ENCODE results near the gene TDRD10. TPM values are rescaled to one million over a fixed set of nuclear protein-coding genes. Genes with fewer than 3 reads are reported as not detected.
"Not testable (repeated sequence)": the region's sequence is repeated elsewhere in the genome, so short reads cannot be mapped to it uniquely, and the experiment has no call there.

Gene TDRD10
- total RNA-seq, 1 donor: 0.27 TPM

DNA sequence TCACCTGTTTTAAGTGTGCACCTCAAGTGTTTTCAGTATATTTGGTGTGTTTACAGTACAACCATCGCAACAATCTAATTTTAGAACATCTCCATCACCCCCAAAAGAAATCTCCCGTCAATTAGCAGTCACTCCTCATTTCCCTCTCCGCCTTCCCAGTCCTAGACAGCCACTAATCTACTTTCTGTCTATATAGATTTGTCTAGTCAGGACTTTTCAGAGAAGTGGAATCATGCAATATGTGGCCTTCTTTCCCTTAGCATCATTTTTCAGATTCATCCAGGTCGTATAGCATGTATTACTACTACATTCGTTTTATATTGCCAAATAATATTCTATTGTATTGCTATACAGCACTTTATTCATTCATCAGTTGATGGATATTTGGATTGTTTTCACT is 1.9 kb downstream of the TDRD10 start:
- no peak for DNase-seq (ENCODE audit: low read depth in 2 of 3, low spot score in 2 of 3)

DNA sequence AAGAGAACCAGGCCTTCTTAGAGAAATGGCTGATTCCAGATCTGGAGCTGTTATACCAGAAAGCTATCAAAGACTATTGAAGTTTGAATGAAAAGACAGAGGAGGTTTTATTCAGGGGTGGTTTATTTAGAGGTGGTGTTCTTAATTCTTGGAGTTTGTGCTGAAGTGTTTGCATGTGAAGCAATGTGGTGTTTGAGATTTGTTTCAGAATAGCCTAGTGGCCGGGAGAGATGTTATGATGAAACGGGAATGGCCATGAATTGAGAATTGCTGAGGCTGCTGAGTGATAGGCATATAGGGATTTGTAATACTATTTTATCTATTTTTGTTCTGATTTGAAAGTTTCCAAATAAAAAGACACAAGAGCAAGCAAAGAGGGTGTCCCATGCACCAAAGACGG is 10.7 kb downstream of the TDRD10 start:
- no peak for DNase-seq (ENCODE audit: low read depth in 2 of 3, low spot score in 2 of 3)

DNA sequence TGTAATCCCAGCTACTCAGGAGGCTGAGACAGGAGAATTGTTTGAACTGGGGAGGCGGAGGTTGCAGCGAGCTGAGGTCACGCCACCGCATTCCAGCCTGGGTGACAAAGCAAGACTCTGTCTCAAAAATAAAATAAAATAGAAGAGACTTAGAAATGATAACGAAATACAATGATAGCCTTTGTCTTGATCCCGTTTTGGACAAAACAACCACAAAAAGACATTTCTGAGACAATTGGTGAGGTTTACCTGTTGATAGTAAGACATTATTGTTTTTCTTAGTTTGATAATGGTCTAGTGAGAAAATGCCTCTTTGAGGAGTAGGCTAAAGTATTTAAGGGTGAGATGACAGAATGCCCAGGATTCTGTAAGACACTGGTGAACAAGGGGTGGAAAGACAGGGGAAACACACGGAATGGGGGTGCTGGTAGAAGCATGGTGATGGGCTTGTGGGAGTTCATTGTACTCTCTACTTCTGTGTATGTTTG is 12.1 kb downstream of the TDRD10 start:
- DNase-seq (ENCODE audit: low read depth in 2 of 3, low spot score in 2 of 3): no peak

DNA sequence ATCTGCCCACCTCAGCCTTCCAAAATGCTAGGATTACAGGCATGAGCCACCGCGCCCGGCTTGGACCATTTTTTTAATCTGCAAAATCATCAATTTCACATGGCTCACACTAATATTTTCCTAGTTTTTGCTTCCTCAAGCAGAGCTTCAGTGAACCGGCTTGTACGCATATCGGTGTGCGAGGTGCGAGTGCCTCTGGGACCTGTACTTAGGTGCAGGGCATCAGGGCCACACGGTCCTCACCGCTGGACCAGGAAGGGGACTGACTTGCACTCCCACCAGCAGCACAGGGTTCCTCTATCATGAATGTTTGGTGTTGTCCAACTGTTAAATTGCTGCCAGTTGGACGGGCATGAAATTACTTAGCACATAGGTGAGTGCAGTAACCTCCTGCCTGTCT is 15.6 kb downstream of the TDRD10 start:
- no peak for DNase-seq (ENCODE audit: low read depth in 2 of 3, low spot score in 2 of 3)

DNA sequence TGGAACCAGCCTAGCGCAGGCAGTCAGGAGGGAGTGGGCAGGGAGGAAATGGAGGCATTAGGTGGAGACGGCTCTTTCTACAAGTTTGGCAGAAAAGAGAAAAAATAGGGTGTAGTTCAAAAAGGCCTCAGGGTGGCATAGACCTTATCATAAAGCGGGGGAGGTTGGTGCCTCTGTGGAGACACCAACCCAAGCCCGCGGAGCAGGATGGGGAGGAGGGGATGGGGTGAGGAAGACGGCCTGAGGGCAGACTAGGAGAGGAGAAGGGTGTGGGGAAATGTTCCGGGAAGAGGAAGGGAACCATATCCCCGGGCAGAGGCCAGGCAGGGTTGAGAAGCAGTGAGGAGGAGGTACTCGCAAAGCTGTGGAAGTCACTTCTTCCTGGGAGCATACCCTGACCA is 17.6 kb downstream of the TDRD10 start:
- DNase-seq (ENCODE audit: low read depth in 2 of 3, low spot score in 2 of 3): no peak

DNA sequence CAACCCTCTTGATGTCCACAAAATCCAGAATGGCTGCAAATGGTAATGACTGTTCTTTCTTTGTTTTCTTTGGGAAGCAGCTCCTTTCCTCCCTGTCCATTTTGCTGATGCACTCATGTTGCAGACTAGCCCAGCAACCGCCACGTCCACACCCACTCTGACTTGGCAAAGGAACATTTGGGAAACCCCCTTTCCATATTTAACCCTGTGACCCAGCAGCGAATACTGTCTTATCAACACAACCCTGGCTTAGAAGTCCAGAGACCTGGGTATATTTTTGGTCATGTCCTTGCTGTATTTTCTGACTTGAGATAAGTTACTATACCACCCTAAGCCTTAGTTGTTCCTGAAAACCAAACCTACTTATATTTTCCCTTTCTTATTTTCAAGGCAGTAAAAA is 18.3 kb downstream of the TDRD10 start:
- DNase-seq (ENCODE audit: low read depth in 2 of 3, low spot score in 2 of 3): peak in 1 of 3 donors; percentile 5

DNA sequence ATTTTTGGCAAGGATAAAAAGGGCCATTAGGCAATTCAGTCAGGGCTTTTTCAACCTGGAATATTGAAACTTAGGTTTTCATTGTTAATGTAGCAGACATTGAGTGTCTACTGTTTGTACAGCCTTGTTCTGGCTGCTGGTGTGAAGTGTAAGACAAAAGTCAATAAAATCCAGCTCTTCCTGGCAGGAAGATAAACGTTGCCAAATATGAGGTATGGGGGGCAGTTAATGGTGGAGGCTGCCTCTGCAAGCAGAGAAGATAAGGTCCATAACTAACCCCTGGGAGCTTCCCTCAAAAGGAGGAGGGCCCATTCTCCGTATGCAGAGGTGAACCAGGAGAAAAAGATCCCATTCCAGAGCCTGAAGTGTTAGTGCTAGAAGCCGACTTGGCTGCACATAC is 19.7 kb downstream of the TDRD10 start:
- DNase-seq (ENCODE audit: low read depth in 2 of 3, low spot score in 2 of 3): no peak

DNA sequence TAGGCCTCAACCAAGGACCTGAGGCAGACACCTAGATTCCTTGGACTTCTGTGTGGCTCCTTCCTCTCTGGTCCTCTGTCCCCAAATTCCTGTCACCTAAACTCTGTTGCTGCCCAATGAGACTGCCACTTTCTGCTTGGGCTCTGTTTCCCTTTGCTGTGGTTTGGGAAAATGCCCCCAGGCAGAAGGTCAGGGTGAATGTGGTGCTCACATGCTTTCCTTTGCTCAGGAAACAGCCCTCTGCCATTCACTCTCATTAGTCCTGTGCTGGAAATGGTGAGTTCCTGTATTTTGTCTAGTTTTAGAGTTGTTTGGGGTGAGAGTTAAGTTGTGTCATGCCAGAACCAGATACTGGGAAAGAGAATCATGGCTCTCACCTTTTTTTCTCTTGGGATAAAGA is 22.9 kb downstream of the TDRD10 start:
- DNase-seq (ENCODE audit: low read depth in 2 of 3, low spot score in 2 of 3): no peak

DNA sequence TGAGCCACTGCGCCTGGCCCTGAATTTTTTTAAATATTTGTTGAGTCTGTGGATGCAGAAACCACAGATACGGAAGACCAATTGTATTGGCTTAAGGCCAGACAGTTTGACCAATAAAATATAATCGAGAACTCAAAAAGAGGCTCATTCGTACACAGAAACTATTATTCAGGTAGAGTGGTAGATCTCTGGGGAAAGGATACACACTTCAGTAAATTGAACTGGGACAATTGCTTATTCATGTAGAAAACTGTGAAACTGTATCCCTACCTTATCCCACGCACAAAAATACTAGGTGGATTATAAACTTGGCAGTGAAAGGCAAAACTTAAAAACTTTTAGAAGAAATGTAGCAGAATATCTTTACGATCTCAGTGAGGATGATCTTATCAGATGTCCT is 25.2 kb downstream of the TDRD10 start:
- DNase-seq (ENCODE audit: low read depth in 2 of 3, low spot score in 2 of 3): no peak

DNA sequence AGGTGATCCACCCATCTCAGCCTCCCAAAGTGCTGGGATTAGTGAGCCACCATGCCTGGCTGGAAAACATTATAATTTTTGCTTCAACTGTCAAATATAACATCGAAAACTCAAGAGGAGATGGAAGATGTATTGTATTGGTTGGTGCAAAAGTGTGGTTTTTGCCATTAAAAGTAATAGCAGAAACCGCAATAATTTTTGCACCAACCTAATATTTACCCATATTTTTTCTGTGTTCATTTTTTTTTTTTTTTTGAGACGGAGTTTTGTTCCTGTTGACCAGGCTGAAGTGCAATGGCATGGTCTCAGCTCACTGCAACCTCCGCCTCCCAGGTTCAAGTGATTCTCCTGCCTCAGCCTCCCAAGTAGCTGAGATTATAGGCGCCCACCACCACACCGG is 27.3 kb downstream of the TDRD10 start:
- no peak for DNase-seq (ENCODE audit: low read depth in 2 of 3, low spot score in 2 of 3)

DNA sequence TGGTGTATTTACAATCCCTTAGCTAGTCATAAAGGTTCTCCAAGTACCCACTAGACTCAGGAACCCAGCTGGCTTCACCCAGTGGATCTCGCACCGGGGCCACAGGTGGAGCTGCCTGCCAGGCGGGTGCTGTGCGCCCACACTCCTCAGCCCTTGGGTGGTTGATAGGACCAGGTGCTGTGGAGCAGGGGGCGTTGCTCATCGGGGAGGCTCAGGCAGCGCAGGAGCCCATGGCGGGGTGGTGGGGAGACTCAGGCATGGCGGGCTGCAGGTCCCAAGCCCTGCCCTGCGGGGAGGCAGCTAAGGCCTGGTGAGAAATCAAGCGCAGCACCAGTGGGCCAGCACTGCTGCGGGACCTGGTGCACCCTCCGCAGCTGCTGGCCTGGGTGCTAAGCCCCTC is 29.9 kb downstream of the TDRD10 start:
- not testable (repeated sequence) for DNase-seq (ENCODE audit: low read depth in 2 of 3, low spot score in 2 of 3)

DNA sequence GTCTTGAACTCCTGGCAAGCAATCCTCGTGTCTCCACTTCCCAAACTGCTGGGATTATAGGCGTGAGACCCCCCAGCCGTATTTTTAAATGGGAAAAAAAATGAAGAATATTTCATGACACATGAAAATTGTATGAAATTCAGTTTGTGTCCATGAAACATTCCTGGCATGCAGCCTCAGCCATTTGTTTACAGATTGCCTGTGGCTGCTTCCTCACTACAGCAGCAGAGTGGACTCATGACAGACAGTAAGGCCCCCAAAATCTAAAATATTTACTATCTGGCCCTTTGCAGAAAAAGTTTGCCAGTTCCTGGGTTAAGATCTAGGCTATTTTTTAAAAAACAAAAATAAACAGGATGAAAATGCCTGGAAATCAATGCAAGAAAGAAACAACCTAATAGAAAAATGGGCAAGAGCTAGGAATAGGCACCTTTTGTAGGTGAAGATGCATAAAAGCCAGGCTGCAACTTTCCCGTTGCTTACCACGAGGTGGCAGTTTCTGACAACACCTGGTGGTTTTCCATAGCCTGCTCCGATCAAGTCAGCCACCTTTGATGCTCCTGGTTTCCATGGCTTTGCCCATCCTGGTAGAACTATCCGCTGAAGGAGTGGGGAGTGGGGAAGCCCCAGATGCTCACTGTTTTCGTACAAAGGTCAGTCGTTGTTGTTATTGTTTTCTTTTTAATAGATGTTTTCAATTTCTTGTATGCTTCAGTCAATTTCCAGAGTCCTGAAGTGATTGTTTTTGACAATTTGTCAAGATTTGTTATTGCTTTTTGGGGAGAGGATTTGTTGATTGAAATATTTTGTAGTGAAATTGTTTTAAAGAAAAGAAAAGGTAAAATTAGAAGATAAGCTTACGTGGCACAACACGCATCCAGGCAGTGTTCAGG is 32.2 kb downstream of the TDRD10 start:
- DNase-seq (ENCODE audit: low read depth in 2 of 3, low spot score in 2 of 3): no peak

DNA sequence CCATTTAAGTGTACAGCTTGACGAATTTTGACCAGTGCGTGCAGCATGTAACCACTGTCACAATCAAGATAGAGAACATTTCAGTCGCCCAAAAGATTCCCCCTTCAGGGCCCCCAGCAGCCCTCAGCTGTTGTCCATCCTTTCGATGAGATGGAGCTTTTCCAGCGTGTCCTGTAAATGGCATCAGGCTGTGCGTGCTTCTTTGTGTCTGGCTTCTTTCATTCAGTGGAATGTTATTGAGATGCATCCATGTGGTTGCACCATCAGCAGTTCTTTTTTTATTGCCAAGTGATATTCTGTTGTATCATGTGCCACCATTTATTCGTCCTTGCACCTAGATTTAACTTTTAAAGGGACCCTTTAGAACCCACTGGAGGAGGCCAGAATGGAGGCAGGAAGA is 34.6 kb downstream of the TDRD10 start:
- DNase-seq (ENCODE audit: low read depth in 2 of 3, low spot score in 2 of 3): no peak

DNA sequence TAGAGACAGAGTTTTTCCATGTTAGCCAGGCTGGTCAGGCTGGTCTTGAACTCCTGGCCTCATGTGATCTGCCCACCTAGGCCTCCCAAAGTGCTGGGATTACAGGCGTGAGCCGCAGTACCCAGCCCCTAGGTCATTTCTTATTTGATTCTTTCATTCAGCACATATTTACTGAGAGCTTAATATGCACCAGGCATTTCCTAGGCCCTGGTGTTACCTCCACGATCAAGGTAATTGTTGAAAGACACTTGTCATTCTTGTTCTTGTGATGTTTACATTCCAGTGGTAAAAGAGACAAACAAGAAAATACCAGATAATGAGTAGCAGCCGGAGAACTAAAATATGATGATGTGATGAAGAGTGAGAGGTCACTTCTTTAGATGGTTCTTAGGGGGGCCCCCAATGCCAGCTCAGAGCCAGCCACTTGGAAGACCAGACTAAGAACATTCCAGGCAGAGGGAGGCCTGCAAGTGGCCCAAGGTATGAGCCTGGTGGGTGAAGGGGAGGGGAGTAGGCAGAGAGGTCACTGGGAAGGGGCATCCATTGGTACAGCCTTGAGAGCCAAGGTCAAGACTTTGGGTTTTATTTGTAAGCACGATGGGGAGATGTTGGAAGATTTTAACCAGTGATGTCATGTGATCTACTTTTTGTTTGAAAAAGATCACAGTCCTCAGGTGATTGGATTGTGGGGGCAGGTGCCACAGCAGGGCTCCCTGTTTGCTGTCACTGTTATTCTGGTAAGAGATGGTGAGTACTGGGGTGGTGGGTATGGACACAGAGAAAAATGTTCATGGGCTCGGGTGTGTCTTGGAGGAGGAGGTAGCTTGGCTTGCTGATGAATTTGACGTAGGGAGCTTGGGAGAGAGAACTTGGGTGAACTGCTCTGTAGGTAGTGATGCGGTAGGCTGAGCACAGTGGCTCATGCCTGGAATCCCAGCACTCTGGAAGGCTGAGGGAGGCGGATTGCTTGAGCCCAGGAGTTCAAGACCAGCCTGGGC is 37.8 kb downstream of the TDRD10 start:
- no peak for DNase-seq (ENCODE audit: low read depth in 2 of 3, low spot score in 2 of 3)

DNA sequence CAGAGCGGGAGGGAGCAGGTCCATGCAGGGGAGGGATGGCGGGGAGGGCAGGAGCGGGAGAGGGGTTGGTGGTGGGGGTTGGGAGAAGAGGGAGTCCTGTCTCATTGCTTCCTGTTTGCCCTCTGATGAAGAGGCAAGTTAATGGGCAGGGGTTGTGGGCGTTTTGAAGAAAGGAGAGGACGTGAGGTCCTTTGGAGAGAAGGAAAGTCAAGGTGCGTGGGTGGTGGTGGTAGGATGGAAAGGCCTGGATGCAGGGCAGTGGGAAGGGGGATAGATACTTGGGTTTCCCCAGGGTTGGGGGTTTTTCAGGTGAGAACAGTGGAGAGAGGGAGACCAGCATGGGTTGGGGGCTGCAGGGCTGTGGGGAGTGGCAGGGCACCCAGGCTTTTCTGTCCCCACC is 39.2 kb downstream of the TDRD10 start:
- no peak for DNase-seq (ENCODE audit: low read depth in 2 of 3, low spot score in 2 of 3)

DNA sequence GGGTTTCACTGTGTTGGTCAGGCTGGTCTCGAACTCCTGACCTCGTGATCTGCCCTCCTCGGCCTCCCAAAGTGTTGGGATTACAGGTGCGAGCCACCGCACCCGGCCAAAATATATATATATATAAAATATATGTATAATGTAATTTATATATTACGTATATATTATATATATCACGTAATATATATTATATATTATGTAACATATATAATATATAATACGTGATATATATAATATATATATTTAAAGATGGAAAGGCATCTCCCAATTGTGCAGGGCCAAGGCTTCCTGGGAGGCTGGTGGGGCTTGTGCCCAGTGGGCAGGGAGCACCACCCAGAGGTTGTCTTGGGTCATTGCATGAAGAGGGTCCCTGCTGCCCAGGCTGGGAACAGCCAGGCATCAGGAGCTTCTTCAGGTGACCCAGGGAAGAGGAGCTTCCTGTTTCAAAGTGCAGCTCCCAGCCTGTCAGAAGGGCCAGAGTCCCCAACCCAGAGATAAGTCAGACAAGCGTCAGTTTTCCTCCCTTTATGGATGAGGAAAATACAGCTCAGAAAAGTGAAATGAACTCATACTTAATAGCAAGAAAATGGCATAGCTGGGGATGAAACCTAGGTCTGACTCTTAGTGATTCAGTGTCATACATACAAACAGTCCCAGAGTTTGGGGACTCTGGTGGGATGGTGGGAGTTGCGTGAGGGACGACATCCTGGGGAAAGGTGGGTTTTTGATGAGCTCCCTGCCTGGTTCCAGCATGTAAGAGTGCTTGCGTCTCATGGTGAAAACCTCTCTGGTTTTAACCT is 44.4 kb downstream of the TDRD10 start:
- peak in 2 of 3 donors; percentile 44 to 66 for DNase-seq (ENCODE audit: low read depth in 2 of 3, low spot score in 2 of 3)

DNA sequence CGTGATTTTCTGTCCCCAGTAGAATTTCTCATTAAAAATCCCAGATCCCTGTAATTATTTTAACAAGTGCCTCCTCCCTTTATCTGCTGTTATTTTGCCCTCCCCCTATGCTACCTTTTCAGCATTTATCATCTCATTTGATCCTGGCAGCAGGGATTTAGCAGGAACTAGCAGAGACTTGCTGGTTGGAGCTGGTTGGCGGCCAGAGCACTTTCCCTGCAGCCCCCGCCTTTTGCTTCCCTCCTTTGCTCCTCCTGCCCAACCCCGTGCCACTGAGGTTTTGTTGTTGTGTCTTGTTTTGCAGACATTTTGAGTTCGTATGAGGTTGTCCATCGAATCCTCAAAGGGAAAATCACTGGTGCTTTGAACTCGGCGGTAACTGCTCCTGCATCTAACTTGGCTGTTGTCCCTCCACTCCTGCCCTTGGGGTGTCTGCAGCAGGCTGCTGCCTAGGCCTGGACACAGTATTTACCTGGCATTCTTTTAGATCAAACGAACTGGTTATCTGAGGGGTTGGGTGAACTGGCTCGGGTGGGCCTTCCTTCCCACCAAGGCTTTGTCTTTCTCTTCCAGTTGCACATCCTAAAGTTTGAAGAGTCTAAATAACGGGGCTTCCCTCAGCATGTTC is 45.2 kb downstream of the TDRD10 start:
- no peak for DNase-seq (ENCODE audit: low read depth in 2 of 3, low spot score in 2 of 3)

DNA sequence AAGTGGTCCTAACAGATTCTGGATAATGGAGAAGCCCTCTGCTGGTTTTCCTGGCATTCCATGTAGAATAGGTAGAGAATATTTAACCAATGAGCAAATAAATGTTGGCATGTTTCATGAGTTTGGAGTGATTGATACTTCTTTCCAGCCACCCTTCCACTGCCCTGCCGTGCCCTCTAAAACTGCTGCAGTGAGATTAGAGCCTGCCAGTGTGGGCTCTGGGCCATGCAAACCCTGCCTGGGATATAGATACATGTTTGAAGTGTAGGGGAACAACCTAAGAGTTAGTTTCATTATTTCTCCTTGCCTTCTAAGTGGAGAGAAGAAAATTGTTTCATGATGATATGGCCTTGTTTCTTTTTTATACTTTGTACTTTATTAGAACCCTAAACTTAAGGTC is 46.0 kb downstream of the TDRD10 start:
- no peak for DNase-seq (ENCODE audit: low read depth in 2 of 3, low spot score in 2 of 3)

DNA sequence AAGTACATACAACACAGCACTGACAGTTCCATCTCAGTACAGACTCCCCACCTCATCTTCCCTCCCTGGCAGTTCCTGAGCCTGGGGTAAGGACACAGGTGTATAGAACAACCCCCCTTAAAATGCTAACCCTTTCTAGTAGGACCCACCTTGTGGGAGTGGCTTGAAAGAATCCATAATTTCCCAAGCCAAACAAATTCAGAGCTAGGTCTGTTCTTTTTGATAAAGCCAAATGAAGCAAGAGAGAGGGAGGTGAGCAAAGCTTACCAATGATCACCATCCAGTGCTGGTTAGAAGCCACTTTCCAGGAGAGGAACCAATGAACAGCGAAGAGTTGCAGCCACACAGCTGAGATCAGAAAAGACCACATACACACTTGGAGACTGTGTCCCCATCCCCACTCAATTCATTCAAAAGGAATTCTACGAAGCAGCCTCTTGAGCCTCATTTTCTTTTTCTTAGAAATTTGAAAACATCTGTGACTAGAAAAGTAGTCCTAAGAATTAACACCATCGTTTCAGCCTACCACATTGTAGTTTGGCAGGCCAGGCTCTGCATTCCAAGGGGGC is 47.3 kb downstream of the TDRD10 start:
- no peak for DNase-seq (ENCODE audit: low read depth in 2 of 3, low spot score in 2 of 3)

DNA sequence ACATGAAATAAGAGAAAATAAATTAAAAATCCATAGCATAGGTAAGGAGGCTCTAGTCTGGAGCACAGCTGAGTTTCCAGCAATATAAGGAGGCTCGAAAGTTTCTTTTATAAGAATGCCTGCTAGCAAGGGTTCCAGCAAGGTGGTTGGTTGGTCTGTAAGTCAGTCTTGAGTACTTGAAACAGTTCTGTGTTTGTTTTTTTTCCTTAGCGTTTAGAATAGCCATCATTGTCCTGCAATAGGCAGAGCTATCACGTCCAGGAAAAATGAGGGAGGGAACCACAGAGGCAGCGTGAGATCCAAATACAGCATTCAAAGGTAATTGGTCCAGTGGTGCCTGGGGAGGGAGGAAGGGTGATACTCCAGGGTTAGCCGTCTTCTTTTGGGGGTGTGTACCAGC is 48.1 kb downstream of the TDRD10 start:
- no peak for DNase-seq (ENCODE audit: low read depth in 2 of 3, low spot score in 2 of 3)

Measured in hematopoietic multipotent progenitor cell (in vitro differentiated cells).